DND-41 (cell line): ENCODE measurements around the gene ERC2.

Source experiments
- ATAC-seq: fragments of 200-7000 bp; cut with Tn5 transposase; 3 replicates; pipeline ENCODE4 v1.9.1; 2021; ENCODE audit warnings: low read depth; ENCODE audit not compliant: insufficient read depth
- DNase-seq: peaks from one replicate; pipeline ENCODE4 v3.0.0-alpha.2; 2020
- H2AFZ ChIP-seq: 2 replicates; pipeline ENCODE4 v1.6.0; 2012; ENCODE audit warnings: low read depth, low read length
- H3K27ac ChIP-seq: 2 replicates; pipeline ENCODE4 v1.5.1; 2012; ENCODE audit warnings: low read length, inconsistent platforms
- H3K27me3 ChIP-seq: fragments of 200-600 bp; sonication (generic); 2 replicates; pipeline ENCODE4 v1.6.0; 2012; ENCODE audit warnings: low read length, mild to moderate bottlenecking, inconsistent platforms; ENCODE audit not compliant: insufficient read depth, poor library complexity
- H3K36me3 ChIP-seq: 2 replicates; pipeline ENCODE4 v1.5.1; 2012; ENCODE audit warnings: low read length, inconsistent platforms; ENCODE audit not compliant: insufficient read depth
- H3K4me1 ChIP-seq: 2 replicates; pipeline ENCODE4 v1.5.1; 2012; ENCODE audit warnings: mild to moderate bottlenecking, low read length; ENCODE audit not compliant: insufficient read depth
- H3K4me2 ChIP-seq: 2 replicates; pipeline ENCODE4 v1.6.0; 2012; ENCODE audit warnings: mild to moderate bottlenecking, moderate library complexity, low read length, inconsistent platforms; ENCODE audit not compliant: insufficient read depth
- H3K4me3 ChIP-seq, 2 experiments: fragments of 200-600 bp in 1 of 2; shearing (Covaris generic) in 1 of 2; 2 replicates each; pipeline ENCODE4 v1.5.1; 2012 to 2016; ENCODE audit warnings: inconsistent platforms in 2 of 2, low read length in 2 of 2, mild to moderate bottlenecking in 2 of 2, low read depth in 1 of 2, moderate library complexity in 1 of 2
- H3K79me2 ChIP-seq: 2 replicates; pipeline ENCODE4 v1.6.0; 2012; ENCODE audit warnings: low read length, inconsistent platforms; ENCODE audit not compliant: insufficient read depth
- H3K9ac ChIP-seq: 2 replicates; pipeline ENCODE4 v1.6.0; 2012; ENCODE audit warnings: low read depth, mild to moderate bottlenecking, inconsistent platforms, low read length, moderate library complexity
- H3K9me3 ChIP-seq: 2 replicates; pipeline ENCODE4 v1.5.1; 2012; ENCODE audit warnings: low read length, moderate library complexity, mild to moderate bottlenecking, inconsistent platforms; ENCODE audit not compliant: insufficient read depth, severe bottlenecking
- H4K20me1 ChIP-seq: 2 replicates; pipeline ENCODE4 v1.6.0; 2012; ENCODE audit warnings: low read length; ENCODE audit not compliant: insufficient read depth
- CTCF ChIP-seq: IDR thresholded peaks from 2 replicates; pipeline ENCODE4 v1.5.1; 2012; ENCODE audit warnings: borderline replicate concordance, low read length, moderate library complexity, mild to moderate bottlenecking; ENCODE audit not compliant: poor library complexity, severe bottlenecking; ENCODE audit errors: extremely low read depth
- EZH2 ChIP-seq: IDR thresholded peaks from 3 replicates; pipeline ENCODE4 v1.6.1; 2012; ENCODE audit warnings: borderline replicate concordance, low read depth, mild to moderate bottlenecking, moderate library complexity, low read length, inconsistent platforms; ENCODE audit not compliant: severe bottlenecking

ERC2 gene

GRCh38 chr3:56190130-56190529 lies 278.1 kb downstream of the ERC2 start:
- Histone ChIP-seq H3K9ac (no peak overlapping the region), H3K79me2 (no peaks in the 10 kb centered on the region), H2AFZ (no peak overlapping the region), H3K9me3 (no peaks in the 10 kb centered on the region), H3K27ac (no peak overlapping the region), H4K20me1 (no peaks in the 10 kb centered on the region), H3K4me2 (no peak overlapping the region), H3K36me3 (no peaks in the 10 kb centered on the region), H3K4me3 (no peak overlapping the region), H3K27me3 (no peaks in the 10 kb centered on the region), H3K4me1 (no peaks in the 10 kb centered on the region)
- ATAC-seq, result no peak
- DNase-seq, result no peak
- no peak for TF ChIP-seq EZH2
- TF ChIP-seq CTCF, result no peak

DNA sequence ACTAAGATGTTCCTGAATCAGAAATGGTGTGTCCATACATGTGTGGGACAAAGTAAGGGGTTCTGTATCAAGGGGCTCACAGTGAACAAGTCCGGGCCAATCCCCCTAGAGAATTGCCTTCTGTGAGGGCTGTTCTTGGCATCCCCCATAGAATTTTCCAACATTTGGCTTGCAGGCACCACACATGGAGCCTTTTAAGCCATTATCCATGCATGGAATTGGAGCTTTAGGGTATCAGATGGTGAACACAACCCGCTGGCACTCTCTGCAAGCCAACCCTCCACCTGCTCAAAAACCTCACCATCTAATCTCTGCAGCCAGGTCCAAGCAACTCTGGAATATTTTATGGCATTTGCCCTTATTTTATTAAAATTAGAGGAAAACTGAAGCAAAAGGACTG lies 278.7 kb downstream of the ERC2 start:
- no peak for DNase-seq
- Histone ChIP-seq H2AFZ (no peak overlapping the region), H3K79me2 (no peaks in the 10 kb centered on the region)

GRCh38 chr3:56188201-56188600 lies 280.1 kb downstream of the ERC2 start:
- Histone ChIP-seq H3K27me3 (no peaks in the 10 kb centered on the region), H3K9ac (no peak overlapping the region), H3K36me3 (no peaks in the 10 kb centered on the region), H3K9me3 (no peaks in the 10 kb centered on the region), H3K4me3 (no peak overlapping the region), H4K20me1 (no peaks in the 10 kb centered on the region), H3K4me2 (no peak overlapping the region), H3K79me2 (no peaks in the 10 kb centered on the region), H2AFZ (no peak overlapping the region), H3K27ac (no peak overlapping the region), H3K4me1 (no peaks in the 10 kb centered on the region)
- ATAC-seq (no peak), DNase-seq (no peak)
- TF ChIP-seq EZH2 (no peak), CTCF (no peak)

More for the DNA sequence above, 278.7 kb downstream of the ERC2 start:
- H3K27me3 ChIP-seq, result no peaks in the 10 kb centered on the region
- no peaks in the 10 kb centered on the region for H3K4me1 ChIP-seq
- no peak for ATAC-seq
- no peak overlapping the region for H3K4me2 ChIP-seq
- H4K20me1 ChIP-seq, result no peaks in the 10 kb centered on the region
- H3K9me3 ChIP-seq, result no peaks in the 10 kb centered on the region
- TF ChIP-seq CTCF (no peak), EZH2 (no peak)
- H3K4me3 ChIP-seq, result no peak overlapping the region
- H3K27ac ChIP-seq, result no peak overlapping the region
- no peak overlapping the region for H3K9ac ChIP-seq
- no peaks in the 10 kb centered on the region for H3K36me3 ChIP-seq

DNA sequence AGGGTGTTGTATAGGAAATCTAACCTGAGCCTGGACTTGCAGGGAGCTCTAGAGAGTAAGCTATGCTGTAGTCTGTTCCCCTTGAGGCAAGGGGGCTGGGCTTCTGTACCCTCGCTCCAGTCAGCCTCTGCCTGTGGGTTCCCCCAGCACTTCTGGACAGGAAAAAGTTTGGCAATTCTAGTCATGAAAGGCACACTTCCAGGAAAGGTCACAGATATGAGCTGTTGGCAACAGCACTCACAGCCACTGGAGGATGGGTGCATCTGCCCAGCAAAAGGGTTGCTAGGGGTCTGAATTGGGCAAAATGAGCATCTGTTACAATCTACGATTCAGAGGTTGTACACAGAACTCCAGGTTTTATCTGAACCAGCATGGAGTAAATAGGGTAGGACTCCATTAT lies 281.2 kb downstream of the ERC2 start:
- Histone ChIP-seq H2AFZ (no peak overlapping the region), H3K4me3 (no peak overlapping the region), H3K4me1 (no peaks in the 10 kb centered on the region), H3K9ac (no peak overlapping the region), H3K9me3 (no peaks in the 10 kb centered on the region), H3K27ac (no peak overlapping the region), H4K20me1 (no peaks in the 10 kb centered on the region), H3K27me3 (no peaks in the 10 kb centered on the region), H3K79me2 (no peaks in the 10 kb centered on the region), H3K36me3 (no peaks in the 10 kb centered on the region), H3K4me2 (no peak overlapping the region)
- no peak for TF ChIP-seq CTCF
- ATAC-seq, result no peak
- no peak for DNase-seq
